GM18502 (cell line): ENCODE data around the gene CYP1B1.

Experiments
- ATAC-seq: cut with Tn5 transposase; IDR thresholded peaks from one replicate; pipeline ENCODE4 v1.9.1; 2021; ENCODE audit warnings: mild to moderate bottlenecking; ENCODE audit not compliant: unreplicated experiment, poor library complexity

Gene CYP1B1

GRCh38 chr2:38077431-38077769 is 1.4 kb upstream of the CYP1B1 start:
- no peak for ATAC-seq

- peak; percentile 62 for ATAC-seq
Observed at GRCh38 chr2:38076710-38077430, 919 bp upstream of the CYP1B1 start.

GRCh38 chr2:38076152-38076709 is 280 bp upstream of the CYP1B1 start:
- peak; percentile 57 for ATAC-seq

- no peak for ATAC-seq
Observed at GRCh38 chr2:38074764-38075506, 1.0 kb downstream of the CYP1B1 start.

- no peak for ATAC-seq
Observed at GRCh38 chr2:38074058-38074763, 1.7 kb downstream of the CYP1B1 start.

- no peak for ATAC-seq
Observed at GRCh38 chr2:38073211-38074057, 2.5 kb downstream of the CYP1B1 start.

- no peak for ATAC-seq
Observed at GRCh38 chr2:38070438-38070837, 5.5 kb downstream of the CYP1B1 start.

- ATAC-seq = no peak
Observed at GRCh38 chr2:38068234-38068633, 7.7 kb downstream of the CYP1B1 start.

GRCh38 chr2:38066421-38067115 is 9.4 kb downstream of the CYP1B1 start:
- no peak for ATAC-seq

- ATAC-seq = no peak
Observed at GRCh38 chr2:38065502-38066135, 10.3 kb downstream of the CYP1B1 start.

- no peak for ATAC-seq
Observed at GRCh38 chr2:38064801-38065501, 11.0 kb downstream of the CYP1B1 start.

GRCh38 chr2:38060236-38061018 is 15.5 kb downstream of the CYP1B1 start:
- no peak for ATAC-seq

GRCh38 chr2:38057651-38058410 is 18.1 kb downstream of the CYP1B1 start:
- no peak for ATAC-seq

GRCh38 chr2:38056216-38056615 is 19.7 kb downstream of the CYP1B1 start:
- no peak for ATAC-seq

GRCh38 chr2:38045811-38046210 is 30.1 kb downstream of the CYP1B1 start:
- ATAC-seq = no peak

- ATAC-seq = no peak
Observed at GRCh38 chr2:38039121-38039910, 36.6 kb downstream of the CYP1B1 start.
